VCaP (cell line): ENCODE measurements around the gene KIAA0319L.

Experiments used
- H3K27ac ChIP-seq: fragments of 450-650 bp; 2 replicates; pipeline ENCODE4 v1.5.1; 2017
- CTCF ChIP-seq: fragments of 450-650 bp; conservative IDR thresholded peaks from 2 replicates; pipeline ENCODE4 v1.5.1; 2017; ENCODE audit warnings: mild to moderate bottlenecking, moderate library complexity

Gene KIAA0319L

GRCh38 chr1:35554266-35555211 is 2.7 kb downstream of the KIAA0319L start:
- no peak for TF ChIP-seq CTCF
- H3K27ac ChIP-seq: peak overlapping the region; percentile 98

GRCh38 chr1:35553851-35554250 is 3.4 kb downstream of the KIAA0319L start:
- peak overlapping the region; percentile 98 for H3K27ac ChIP-seq
- TF ChIP-seq CTCF: no peak

- TF ChIP-seq CTCF: no peak
- H3K27ac ChIP-seq: no peak overlapping the region
Measured at GRCh38 chr1:35546614-35547013, 10.6 kb downstream of the KIAA0319L start.

GRCh38 chr1:35544976-35545375 is 12.2 kb downstream of the KIAA0319L start:
- peak; percentile 53 for TF ChIP-seq CTCF
- H3K27ac ChIP-seq: no peak overlapping the region

- TF ChIP-seq CTCF: no peak
- peak overlapping the region; percentile 6; the same call in 1 of the 2 replicates for H3K27ac ChIP-seq
Measured at GRCh38 chr1:35539824-35540261, 17.4 kb downstream of the KIAA0319L start.

- H3K27ac ChIP-seq: peak overlapping the region; percentile 6; the same call in 1 of the 2 replicates
- TF ChIP-seq CTCF: no peak
Measured at GRCh38 chr1:35539073-35539823, 18.0 kb downstream of the KIAA0319L start.

GRCh38 chr1:35537806-35538205 is 19.4 kb downstream of the KIAA0319L start:
- H3K27ac ChIP-seq: no peak overlapping the region
- TF ChIP-seq CTCF: no peak
